HG02798 (cell line): ENCODE measurements around the gene AGXT2.
"Not testable (repeated sequence)": the region's sequence is repeated elsewhere in the genome, so short reads cannot be mapped to it uniquely, and the experiment has no call there.

Source experiments
- ATAC-seq: cut with Tn5 transposase; IDR thresholded peaks from one replicate; pipeline ENCODE4 v1.9.1; 2021; ENCODE audit warnings: mild to moderate bottlenecking; ENCODE audit not compliant: unreplicated experiment, poor library complexity

The AGXT2 gene

DNA sequence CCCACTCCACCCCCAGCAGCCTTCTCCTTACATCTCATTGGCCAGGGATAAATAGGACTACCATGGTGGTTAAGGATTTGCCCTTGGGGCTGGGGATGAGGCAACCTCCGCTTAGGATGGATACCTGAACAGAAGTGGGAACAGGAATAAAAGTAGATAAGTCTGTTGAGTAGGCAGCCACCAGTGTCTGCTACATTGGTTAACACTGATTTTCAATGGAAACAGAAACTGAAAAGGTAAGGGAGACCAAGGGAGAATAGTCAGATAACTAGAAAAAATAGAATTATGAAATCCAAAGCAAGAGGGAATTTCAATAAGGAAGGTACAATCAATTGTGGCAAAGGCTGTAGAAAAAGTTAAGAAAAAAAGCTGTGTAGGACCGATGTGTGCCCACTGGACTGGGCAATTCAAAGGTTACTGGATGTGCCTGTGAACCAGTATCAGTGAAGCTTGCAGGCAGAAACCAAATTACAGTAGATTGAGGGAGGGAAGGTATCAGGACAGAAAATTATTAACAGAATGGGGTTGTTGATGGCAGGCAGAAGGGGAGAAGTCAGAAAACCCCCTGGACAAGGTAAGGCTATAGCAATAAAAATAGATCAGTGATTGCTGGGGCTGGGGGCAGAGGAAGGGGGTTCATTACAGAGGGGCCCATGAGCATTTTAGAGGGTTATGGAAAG, 69.7 kb downstream of the AGXT2 start:
- ATAC-seq, result peak; percentile 91

DNA sequence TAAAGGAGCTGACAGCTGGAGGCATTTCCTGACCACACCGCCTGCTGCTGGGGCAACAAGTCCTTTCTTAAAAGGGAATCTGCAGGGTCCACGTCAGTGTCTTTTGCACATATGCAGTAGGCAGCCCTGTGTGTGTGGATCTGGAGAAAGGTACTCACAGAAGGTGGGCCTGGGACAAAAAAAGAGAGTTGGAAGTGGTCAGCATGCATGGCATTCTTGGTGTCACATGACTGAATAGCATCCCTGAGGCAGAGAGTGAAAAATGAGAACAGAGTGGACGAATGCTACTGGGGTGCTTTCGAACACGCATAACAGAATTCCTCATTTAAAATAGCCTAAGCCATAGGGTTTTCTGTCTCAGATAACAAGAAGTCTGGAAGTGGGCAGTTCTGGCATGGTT, 71.4 kb downstream of the AGXT2 start:
- ATAC-seq, result no peak

DNA sequence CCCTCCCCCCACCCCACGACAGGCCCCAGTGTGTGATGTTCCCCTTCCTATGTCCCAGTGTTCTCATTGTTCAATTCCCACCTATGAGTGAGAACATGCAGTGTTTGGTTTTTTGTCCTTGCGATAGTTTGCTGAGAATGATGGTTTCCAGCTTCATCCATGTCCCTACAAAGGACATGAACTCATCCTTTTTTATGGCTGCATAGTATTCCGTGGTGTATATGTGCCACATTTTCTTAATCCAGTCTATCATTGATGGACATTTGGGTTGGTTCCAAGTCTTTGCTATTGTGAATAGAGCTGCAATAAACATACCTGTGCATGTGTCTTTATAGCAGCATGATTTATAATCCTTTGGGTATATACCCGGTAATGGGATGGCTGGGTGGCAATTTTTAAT, 76.1 kb downstream of the AGXT2 start:
- ATAC-seq, result not testable (repeated sequence)

DNA sequence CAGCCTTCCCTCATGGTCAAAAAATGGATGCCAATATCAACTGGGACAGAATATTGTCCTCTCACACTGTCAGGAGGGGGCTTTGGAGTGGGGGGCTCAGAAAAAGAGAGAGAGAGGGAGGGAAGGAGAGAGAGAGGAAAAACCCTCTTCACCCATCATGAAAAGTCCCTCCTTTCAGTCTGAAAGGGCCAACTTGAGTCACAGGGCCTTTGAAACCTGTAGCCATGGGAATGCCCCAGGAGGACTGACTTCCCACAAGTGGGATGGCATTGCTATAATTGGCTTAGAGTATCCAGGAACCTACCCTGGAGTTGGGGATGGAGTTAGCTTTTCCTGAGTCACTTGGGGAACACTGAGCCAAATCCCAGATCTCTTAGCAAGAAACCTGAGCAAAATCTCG, 77.2 kb downstream of the AGXT2 start:
- ATAC-seq, result no peak

DNA sequence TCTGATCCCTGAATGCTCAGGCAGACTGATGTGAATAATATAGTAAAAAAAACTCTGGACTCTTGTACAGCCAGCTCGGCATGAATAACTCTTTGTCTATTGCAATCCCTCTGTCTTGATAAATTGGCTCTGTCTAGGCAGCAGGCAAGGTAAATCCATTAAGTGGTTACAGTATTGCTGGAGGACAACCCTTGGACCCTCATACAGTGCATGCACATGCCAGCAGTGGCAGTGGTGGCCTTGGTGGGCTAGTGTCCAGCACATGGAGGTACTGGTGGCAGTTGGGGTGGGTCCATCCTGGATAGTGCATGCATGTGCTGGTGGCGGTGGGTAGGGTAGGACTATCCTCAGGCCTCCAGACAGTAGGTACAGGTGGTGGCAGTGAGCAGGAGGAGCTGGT, 79.5 kb downstream of the AGXT2 start:
- no peak for ATAC-seq

DNA sequence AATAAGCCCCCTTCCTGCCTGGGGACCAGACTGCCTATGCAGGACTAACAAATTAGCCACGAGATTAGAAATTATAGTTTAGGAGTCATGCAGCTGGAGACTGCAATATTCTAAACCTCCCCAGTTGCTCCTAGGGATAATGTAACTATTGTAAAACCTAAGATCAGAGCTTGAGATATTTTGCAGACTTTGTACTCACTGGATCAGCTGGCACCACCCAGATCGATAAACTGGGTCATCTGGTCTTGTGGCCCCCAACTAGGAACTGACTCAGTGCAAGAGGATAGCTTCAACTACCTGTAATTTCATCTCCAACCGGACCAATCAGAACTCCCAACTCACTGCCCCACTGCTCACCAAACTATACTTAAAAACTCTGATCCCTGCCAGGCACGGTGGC, 80.2 kb downstream of the AGXT2 start:
- ATAC-seq, result no peak

DNA sequence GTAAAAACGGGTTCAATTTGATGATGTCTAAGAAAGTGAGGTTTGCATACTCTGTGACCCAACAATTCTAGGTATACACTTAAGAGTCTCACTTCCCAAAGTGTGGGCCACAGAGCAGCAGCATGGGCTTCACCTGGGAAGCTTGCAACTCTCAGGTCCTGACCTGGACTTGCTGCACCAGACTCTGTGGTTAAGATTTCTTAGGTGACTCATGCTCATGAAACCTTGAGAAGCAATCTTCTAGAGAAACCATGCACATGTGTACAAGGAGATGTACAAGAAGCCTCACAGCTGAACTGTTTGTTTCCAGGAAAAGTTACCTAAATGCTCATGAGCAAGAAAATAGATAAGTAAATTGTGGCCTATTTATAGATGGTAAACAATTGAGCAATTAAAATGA, 88.4 kb downstream of the AGXT2 start:
- peak; percentile 96 for ATAC-seq

DNA sequence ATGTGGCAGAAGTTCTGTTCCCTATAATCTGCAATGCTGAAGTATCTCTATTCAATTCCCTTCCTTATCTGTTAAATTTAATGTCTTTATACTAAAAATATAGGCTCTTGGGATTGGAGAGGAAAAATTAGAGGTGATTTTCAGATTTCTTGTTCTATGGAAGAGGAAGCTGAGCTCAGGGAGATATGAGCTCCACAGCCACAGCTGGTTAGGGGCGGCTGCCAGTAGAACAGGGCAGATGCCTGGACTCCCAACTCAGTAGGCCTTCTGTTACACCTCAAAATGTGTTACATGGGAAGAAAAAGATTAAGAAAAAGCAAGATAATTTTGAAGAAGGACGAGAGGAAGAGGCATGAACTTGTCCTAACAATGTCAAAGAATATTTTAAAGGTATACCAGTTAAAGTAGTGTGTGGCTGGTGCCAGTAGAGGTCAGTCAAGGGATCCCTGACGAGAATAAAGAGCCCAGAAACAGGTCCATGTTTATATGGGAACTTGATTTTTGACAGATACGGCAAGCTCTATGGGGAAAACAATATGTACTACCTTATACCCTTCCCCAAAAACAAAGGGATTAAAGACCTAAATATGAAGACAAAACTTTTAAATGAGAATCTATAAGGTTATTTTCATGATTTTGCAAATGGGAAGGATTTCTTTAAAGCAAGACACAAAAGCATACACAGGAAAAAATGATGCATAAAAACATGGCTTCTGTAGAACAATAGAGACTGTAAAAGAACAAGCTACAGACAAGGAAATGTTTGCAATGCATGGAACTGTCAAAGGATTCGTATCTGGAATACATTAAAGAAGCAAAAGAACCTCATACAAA, 89.7 kb downstream of the AGXT2 start:
- peak; percentile 36 for ATAC-seq

DNA sequence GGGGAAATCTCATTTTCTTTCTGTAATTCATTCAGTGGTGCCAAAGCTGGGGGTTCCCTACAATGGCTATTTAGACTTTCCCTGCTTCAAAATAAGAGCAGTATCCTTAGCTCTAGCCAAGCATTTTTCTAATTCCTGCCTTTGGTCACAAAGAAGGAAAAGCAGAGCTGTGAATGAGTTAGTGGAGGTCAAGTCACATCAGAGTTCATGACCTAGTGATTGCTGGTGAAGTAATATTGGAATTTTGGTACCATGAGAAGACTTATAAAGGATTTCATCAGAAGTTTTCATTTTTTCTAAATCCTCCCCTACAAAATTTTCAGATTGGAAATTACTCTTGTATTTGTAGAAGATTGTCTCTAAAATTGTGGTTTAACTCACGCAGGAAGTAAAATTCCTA, 90.4 kb downstream of the AGXT2 start:
- no peak for ATAC-seq
